Stimulated activated CD8-positive, alpha-beta memory T cell treated with anti-CD3 and anti-CD28 coated beads, Interleukin-7, amount 100 ng/mL, for 24 hours (primary cell): Measurements from ENCODE around the gene TACC2.
"Not testable (repeated sequence)": the region's sequence is repeated elsewhere in the genome, so short reads cannot be mapped to it uniquely, and the experiment has no call there.

Source experiments
- DNase-seq: peaks from one replicate; pipeline ENCODE4 v3.0.0-alpha.2; 2020; ENCODE audit warnings: low read depth

TACC2 gene

GRCh38 chr10:122089311-122090017 is 100.5 kb downstream of the TACC2 start:
- DNase-seq, result no peak

- DNase-seq, result no peak
Measured at GRCh38 chr10:122091722-122092121, 102.8 kb downstream of the TACC2 start.

GRCh38 chr10:122093076-122093475 is 104.1 kb downstream of the TACC2 start:
- DNase-seq, result no peak

GRCh38 chr10:122096181-122096580 is 107.2 kb downstream of the TACC2 start:
- DNase-seq, result not testable (repeated sequence)

GRCh38 chr10:122096705-122097104 is 107.7 kb downstream of the TACC2 start:
- no peak for DNase-seq

GRCh38 chr10:122097935-122098334 is 109.0 kb downstream of the TACC2 start:
- no peak for DNase-seq

GRCh38 chr10:122098924-122099323 is 110.0 kb downstream of the TACC2 start:
- no peak for DNase-seq

- no peak for DNase-seq
Measured at GRCh38 chr10:122099562-122099961, 110.6 kb downstream of the TACC2 start.

- DNase-seq, result no peak
Measured at GRCh38 chr10:122102146-122102868, 113.3 kb downstream of the TACC2 start.

GRCh38 chr10:122102869-122103525 is 114.0 kb downstream of the TACC2 start:
- DNase-seq, result no peak

GRCh38 chr10:122103592-122103991 is 114.6 kb downstream of the TACC2 start:
- DNase-seq, result no peak

- DNase-seq, result not testable (repeated sequence)
Measured at GRCh38 chr10:122108786-122109185, 119.8 kb downstream of the TACC2 start.

GRCh38 chr10:122112021-122112616 is 123.2 kb downstream of the TACC2 start:
- no peak for DNase-seq

GRCh38 chr10:122112625-122113160 is 123.7 kb downstream of the TACC2 start:
- no peak for DNase-seq

- DNase-seq, result no peak
Measured at GRCh38 chr10:122113161-122113944, 124.4 kb downstream of the TACC2 start.

GRCh38 chr10:122113945-122114747 is 125.2 kb downstream of the TACC2 start:
- DNase-seq, result no peak

GRCh38 chr10:122115874-122116273 is 126.9 kb downstream of the TACC2 start:
- no peak for DNase-seq

GRCh38 chr10:122116331-122116730 is 127.4 kb downstream of the TACC2 start:
- DNase-seq, result no peak

GRCh38 chr10:122117475-122117874 is 128.5 kb downstream of the TACC2 start:
- DNase-seq, result no peak

- DNase-seq, result no peak
Measured at GRCh38 chr10:122120008-122120744, 131.2 kb downstream of the TACC2 start.
